ENCODE results near the gene ABHD2. TPM values are rescaled to one million over a fixed set of nuclear protein-coding genes. Genes with fewer than 3 reads are reported as not detected.

The ABHD2 gene
- total and polyA plus RNA-seq, 2 experiments from 2014 or later = 5.2 to 15.2 TPM

GRCh38 chr15:89051875-89052274, 36.4 kb upstream of the ABHD2 start (continued):
- no peak for TF ChIP-seq ZNF462 (CRISPR knock-in tag; IDR thresholded peaks at IDR 0.05)
- no peak for TF ChIP-seq ZNF331 (CRISPR knock-in tag; IDR thresholded peaks at IDR 0.05; ENCODE audit: low read depth)
- TF ChIP-seq NANOG (IDR thresholded peaks at IDR 0.05; ENCODE audit: borderline replicate concordance) = no peak
- TF ChIP-seq CTCF (conservative IDR thresholded peaks at IDR 0.05; ENCODE audit: low read depth in 2 of 2) = no peak
- no peak for TF ChIP-seq CREB1 (CRISPR knock-in tag; IDR thresholded peaks at IDR 0.05; ENCODE audit: low read depth)
- no peak for TF ChIP-seq EZH2phosphoT487 (IDR thresholded peaks at IDR 0.05; ENCODE audit: unreplicated experiment)
- no peak for TF ChIP-seq POLR2AphosphoS5 (IDR thresholded peaks at IDR 0.05; ENCODE audit: low read depth)
- no peak for TF ChIP-seq REST (IDR thresholded peaks at IDR 0.05; ENCODE audit: unreplicated experiment)
- no peak for TF ChIP-seq ZNF114 (CRISPR knock-in tag; IDR thresholded peaks at IDR 0.05)
- no peak for TF ChIP-seq STAT1 (IDR thresholded peaks at IDR 0.05; ENCODE audit: unreplicated experiment)

Data from GM23338 (cell line).